Lung (tissue), 12 donors: Measurements from ENCODE around the gene RPRD1A. TPM values are rescaled to one million over a fixed set of nuclear protein-coding genes. Genes with fewer than 3 reads are reported as not detected.
"Not testable (repeated sequence)": the region's sequence is repeated elsewhere in the genome, so short reads cannot be mapped to it uniquely, and the experiment has no call there.

Experiments used
- ATAC-seq: fragments of 200-7000 bp; cut with Tn5 transposase; one replicate; pipeline ENCODE4 v1.9.1; 2020; ENCODE audit warnings: moderate number of reproducible peaks; ENCODE audit not compliant: insufficient read depth, low FRiP score
- DNase-seq, 3 donors: peaks; one replicate each; pipeline ENCODE4 v3.0.0-alpha.2; 2013 to 2017
- H3K27ac ChIP-seq, 2 donors: one replicate each; pipeline ENCODE4 v1.5.1; 2013; ENCODE audit warnings: mild to moderate bottlenecking in 2 of 2, moderate library complexity in 2 of 2, control low read depth in 1 of 2, inconsistent platforms in 1 of 2, low read depth in 1 of 2, low read length in 1 of 2
- H3K27me3 ChIP-seq, 3 donors: one replicate each; pipeline ENCODE4 v1.5.1; 2013; ENCODE audit warnings: low read length in 2 of 3; ENCODE audit not compliant: control insufficient read depth in 3 of 3, insufficient read depth in 3 of 3
- H3K36me3 ChIP-seq, 4 donors: one replicate each; pipeline ENCODE4 v1.5.1; 2013; ENCODE audit warnings: low read length in 4 of 4, mild to moderate bottlenecking in 1 of 4, moderate library complexity in 1 of 4; ENCODE audit not compliant: control insufficient read depth in 4 of 4, insufficient read depth in 4 of 4
- H3K4me1 ChIP-seq, 5 donors: one replicate each; pipeline ENCODE4 v1.5.1; 2013; ENCODE audit warnings: low read length in 5 of 5, mild to moderate bottlenecking in 2 of 5, moderate library complexity in 1 of 5; ENCODE audit not compliant: control insufficient read depth in 5 of 5, insufficient read depth in 5 of 5
- H3K4me3 ChIP-seq: one replicate; pipeline ENCODE4 v1.5.1; 2013; ENCODE audit warnings: mild to moderate bottlenecking, control low read depth, moderate library complexity
- H3K9ac ChIP-seq, 2 donors: one replicate each; pipeline ENCODE4 v1.5.1; 2013; ENCODE audit warnings: low read length in 2 of 2, control low read depth in 1 of 2; ENCODE audit not compliant: insufficient read depth in 1 of 2
- H3K9me3 ChIP-seq, 4 donors: one replicate each; pipeline ENCODE4 v1.5.1; 2013; ENCODE audit warnings: low read length in 3 of 4, mild to moderate bottlenecking in 1 of 4, moderate library complexity in 1 of 4; ENCODE audit not compliant: control insufficient read depth in 4 of 4, insufficient read depth in 3 of 4
- WGBS, 2 donors: extraction: QIAGEN DNeasy Blood & Tissue Kit; methylation state at CpG; one replicate each; pipeline ENCODE4 v1.1.7; 2013; 5-methylcytosine and 5-hydroxymethylcytosine counted together
- polyA plus RNA-seq, 2 donors: library from polyadenylated mRNA; stranded (reverse); fragments of 200-250 nt; gene quantifications; one replicate each; pipeline ENCODE4 v1.2.1, GENCODE V29; 2013
- total RNA-seq, 2 donors: library from RNA; depleted of rRNA in 1 of 2; stranded (reverse); fragments of >200 nt in 1 of 2; gene quantifications; one replicate each; pipeline ENCODE4 v1.2.1, GENCODE V29; 2014 to 2021
- TF ChIP-seq, protein P1 (sequence below): IDR thresholded peaks from 2 replicates; pipeline ENCODE4 v1.5.1; 2012; ENCODE audit warnings: mild to moderate bottlenecking; ENCODE audit errors: control extremely low read depth, extremely low read depth
- donor health status: control.
- donor health status: control.
- donor health status: Bipolar disorder and iron deficiency.
- donor health status: healthy.
- donor health status: DM: yes; HTN: yes; CAD: no.

Gene RPRD1A
- total and polyA plus RNA-seq, 4 donors, result 21.3 to 61.3 (median 30.5) TPM

DNA sequence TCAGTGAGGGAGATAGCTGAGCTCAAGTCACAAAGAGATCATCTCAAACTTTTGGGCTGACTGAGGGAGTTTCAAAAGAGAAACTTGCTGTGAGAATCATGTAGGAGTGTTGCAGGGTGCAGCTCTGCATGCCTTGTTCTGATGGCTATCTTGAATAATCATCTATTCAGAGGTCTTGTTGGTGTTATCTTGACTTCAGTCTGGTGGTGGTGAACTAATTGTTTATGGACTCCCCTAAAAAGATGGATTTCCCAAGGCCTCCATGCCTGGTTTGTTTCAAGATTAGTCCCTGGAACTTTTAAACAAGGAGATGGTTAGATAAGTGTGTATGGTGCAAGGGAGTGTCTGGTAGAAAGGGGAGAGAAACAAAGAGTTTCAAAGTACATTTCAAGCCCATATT lies 32.0 kb upstream of the RPRD1A start:
- Histone ChIP-seq H3K36me3 (no peaks in the 10 kb centered on the region), H3K4me1 (no peaks in the 10 kb centered on the region), H3K27ac (no peak overlapping the region), H3K4me3 (no peak overlapping the region), H3K9ac (no peak overlapping the region), H3K27me3 (no peaks in the 10 kb centered on the region), H3K9me3 (peaks cover 0 to 8% (median 0%) of the 10 kb centered on the region in 4 donors)
- no peak for ATAC-seq
- TF ChIP-seq, protein P1, sequence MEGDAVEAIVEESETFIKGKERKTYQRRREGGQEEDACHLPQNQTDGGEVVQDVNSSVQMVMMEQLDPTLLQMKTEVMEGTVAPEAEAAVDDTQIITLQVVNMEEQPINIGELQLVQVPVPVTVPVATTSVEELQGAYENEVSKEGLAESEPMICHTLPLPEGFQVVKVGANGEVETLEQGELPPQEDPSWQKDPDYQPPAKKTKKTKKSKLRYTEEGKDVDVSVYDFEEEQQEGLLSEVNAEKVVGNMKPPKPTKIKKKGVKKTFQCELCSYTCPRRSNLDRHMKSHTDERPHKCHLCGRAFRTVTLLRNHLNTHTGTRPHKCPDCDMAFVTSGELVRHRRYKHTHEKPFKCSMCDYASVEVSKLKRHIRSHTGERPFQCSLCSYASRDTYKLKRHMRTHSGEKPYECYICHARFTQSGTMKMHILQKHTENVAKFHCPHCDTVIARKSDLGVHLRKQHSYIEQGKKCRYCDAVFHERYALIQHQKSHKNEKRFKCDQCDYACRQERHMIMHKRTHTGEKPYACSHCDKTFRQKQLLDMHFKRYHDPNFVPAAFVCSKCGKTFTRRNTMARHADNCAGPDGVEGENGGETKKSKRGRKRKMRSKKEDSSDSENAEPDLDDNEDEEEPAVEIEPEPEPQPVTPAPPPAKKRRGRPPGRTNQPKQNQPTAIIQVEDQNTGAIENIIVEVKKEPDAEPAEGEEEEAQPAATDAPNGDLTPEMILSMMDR, result no peak
- DNase-seq, result no peak

DNA sequence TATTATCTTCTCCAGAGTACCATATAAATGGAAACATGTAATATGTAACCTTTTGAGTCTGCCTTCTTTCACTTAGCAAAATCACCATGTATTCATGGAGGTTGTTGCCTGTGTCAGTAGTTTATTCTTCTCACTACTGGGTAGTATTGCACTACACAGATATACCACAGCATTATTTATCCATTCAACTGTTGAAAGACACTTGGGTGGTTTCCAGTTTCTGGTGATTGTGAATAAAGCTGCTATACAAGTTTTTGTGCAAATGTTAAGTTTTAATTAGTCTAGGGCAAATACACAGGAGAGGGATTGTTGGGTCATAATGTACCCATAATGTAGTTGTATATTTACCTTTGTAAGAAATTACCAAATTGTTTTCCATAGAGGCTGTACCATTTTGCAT lies 29.6 kb upstream of the RPRD1A start:
- Histone ChIP-seq H3K4me1 (no peaks in the 10 kb centered on the region), H3K4me3 (no peak overlapping the region), H3K36me3 (no peaks in the 10 kb centered on the region), H3K27me3 (no peaks in the 10 kb centered on the region), H3K27ac (no peak overlapping the region), H3K9me3 (peaks cover 0 to 5% (median 0%) of the 10 kb centered on the region in 4 donors), H3K9ac (no peak overlapping the region)
- DNase-seq, result peak in 2 of 3 donors; percentile 8 to 16
- ATAC-seq, result no peak
- TF ChIP-seq, protein P1, result no peak

DNA sequence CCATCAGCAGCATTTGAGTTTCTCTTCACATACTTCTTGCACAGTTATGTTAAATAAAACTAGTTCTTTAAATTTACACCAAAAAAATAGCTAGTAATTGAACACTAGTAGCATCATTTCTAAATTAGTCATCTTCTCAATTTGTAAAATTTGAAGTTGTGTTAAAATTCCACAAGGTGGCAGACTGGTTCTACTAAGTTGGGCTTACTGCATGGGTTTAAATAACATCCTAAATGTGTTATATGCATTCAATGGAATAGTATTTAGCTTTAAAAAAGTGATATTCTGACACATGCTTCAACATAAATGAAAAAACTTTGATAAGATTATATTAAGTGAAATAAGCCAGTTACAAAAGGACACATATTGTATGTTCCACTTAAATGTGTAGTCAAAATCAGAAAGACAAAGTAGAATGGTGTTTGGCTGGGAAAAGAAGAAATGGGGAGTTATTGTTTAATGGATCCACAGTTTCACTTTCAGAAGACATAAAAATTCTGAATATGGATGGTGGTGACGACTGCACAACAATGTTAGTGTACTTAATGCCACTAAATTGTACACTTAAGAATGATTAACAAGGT lies 28.7 kb upstream of the RPRD1A start:
- Histone ChIP-seq H3K9me3 (no peaks in the 10 kb centered on the region), H3K27me3 (no peaks in the 10 kb centered on the region), H3K9ac (no peak overlapping the region), H3K27ac (no peak overlapping the region), H3K4me1 (no peaks in the 10 kb centered on the region), H3K4me3 (no peak overlapping the region), H3K36me3 (no peaks in the 10 kb centered on the region)
- DNase-seq, result peak in 2 of 3 donors; percentile 51 to 71
- TF ChIP-seq, protein P1, result peak; percentile 40
- no peak for ATAC-seq
- WGBS, 2 donors, result 21 to 35% methylated on average over 1 of the region's 1 CpG

DNA sequence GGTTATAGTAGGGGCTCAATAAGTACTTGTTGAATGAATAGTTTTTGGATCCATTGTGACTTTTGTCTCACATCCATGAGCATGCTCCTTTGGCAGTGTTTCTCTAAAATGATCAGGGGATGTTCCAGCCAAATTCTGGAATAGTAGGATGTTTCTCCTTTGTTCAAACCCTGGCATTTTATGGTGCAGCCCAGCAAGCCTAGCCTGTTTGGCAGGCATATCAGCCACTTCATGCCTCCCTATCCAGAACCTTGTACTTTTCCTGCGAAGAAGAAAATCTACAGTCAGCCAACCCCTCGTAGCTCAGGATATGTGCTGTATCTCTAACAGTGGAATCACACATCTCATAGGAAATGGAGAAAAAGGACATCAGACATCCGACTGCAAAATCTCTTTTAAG lies 27.1 kb upstream of the RPRD1A start:
- H3K9me3 ChIP-seq, result no peaks in the 10 kb centered on the region
- H3K36me3 ChIP-seq, result no peaks in the 10 kb centered on the region
- TF ChIP-seq, protein P1, result no peak
- no peak overlapping the region for H3K4me3 ChIP-seq
- H3K27me3 ChIP-seq, result no peaks in the 10 kb centered on the region
- WGBS, 2 donors, result 62 to 64% methylated on average over 3 of the region's 3 CpGs
- no peaks in the 10 kb centered on the region for H3K4me1 ChIP-seq
- ATAC-seq (no peak), DNase-seq (no peak)
- no peak overlapping the region for H3K9ac ChIP-seq
- no peak overlapping the region for H3K27ac ChIP-seq

DNA sequence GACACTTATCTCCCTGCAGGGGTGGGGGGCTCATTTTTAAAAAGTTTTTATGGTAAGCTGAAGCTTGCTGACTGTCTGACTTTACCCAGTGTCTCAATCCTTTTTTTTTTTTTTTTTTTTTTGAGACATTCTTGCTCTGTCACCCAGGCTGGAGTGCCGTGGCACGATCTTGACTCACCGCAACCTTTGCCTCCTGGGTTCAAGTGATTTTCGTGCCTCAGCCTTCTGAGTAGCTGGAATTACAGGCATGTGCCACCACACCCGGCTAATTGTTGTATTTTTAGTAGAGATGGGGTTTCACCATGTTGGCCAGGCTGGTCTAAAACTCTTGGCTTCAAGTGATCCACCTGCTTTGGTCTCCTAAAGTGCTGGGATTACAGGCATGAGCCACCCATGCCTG lies 24.8 kb upstream of the RPRD1A start:
- H3K27me3 ChIP-seq, DNase-seq, H3K27ac ChIP-seq, H3K36me3 ChIP-seq, ATAC-seq, H3K4me3 ChIP-seq, H3K9ac ChIP-seq, H3K4me1 ChIP-seq, H3K9me3 ChIP-seq: not testable (repeated sequence)
- WGBS, 2 donors, result 67 to 84% methylated on average over 5 of the region's 5 CpGs
